OCI-LY3 (cell line): Measurements from ENCODE around the gene THAP10.

Experiments
- H2AFZ ChIP-seq: fragments of 200-600, 300-600 bp; shearing (Covaris generic); 2 replicates; pipeline ENCODE4 v1.6.0; 2014; ENCODE audit warnings: antibody characterized with exemption, low read depth, low read length
- H3K27ac ChIP-seq: fragments of 200-600, 300-600 bp; sonication (generic); 2 replicates; pipeline ENCODE4 v1.5.1; 2014; ENCODE audit warnings: mild to moderate bottlenecking, low read length, moderate library complexity, mixed read lengths
- H3K27me3 ChIP-seq: fragments of 200-600, 300-600 bp; sonication (generic); 2 replicates; pipeline ENCODE4 v1.6.1; 2014; ENCODE audit warnings: low read depth, low read length, mixed read lengths
- H3K36me3 ChIP-seq: fragments of 200-600, 300-600 bp; sonication (generic); replicated peaks from 2 replicates; pipeline ENCODE3; 2014; ENCODE audit warnings: low read depth, low read length, mixed read lengths
- H3K4me1 ChIP-seq: fragments of 300-600, 200-600 bp; sonication (generic); 2 replicates; pipeline ENCODE4 v1.6.1; 2014; ENCODE audit warnings: low read length, mixed read lengths
- H3K4me2 ChIP-seq: fragments of 200-600, 300-600 bp; sonication (generic); 2 replicates; pipeline ENCODE4 v1.6.1; 2014; ENCODE audit warnings: low read length, mixed read lengths
- H3K4me3 ChIP-seq: fragments of 300-600, 200-600 bp; sonication (generic); 2 replicates; pipeline ENCODE4 v1.5.1; 2014; ENCODE audit warnings: antibody characterized with exemption, mild to moderate bottlenecking, low read length, moderate library complexity
- H3K79me2 ChIP-seq: fragments of 300-600, 200-600 bp; shearing (Covaris generic); 2 replicates; pipeline ENCODE4 v1.6.1; 2014; ENCODE audit warnings: mild to moderate bottlenecking, low read length, mixed read lengths
- H3K9ac ChIP-seq: fragments of 300-600, 200-600 bp; shearing (Covaris generic); 2 replicates; pipeline ENCODE4 v1.6.0; 2014; ENCODE audit warnings: mild to moderate bottlenecking, low read length, moderate library complexity
- H3K9me3 ChIP-seq: fragments of 200-600, 300-600 bp; shearing (Covaris generic); 2 replicates; pipeline ENCODE4 v1.6.1; 2014; ENCODE audit warnings: low read length, mixed read lengths; ENCODE audit not compliant: insufficient read depth
- H4K20me1 ChIP-seq: fragments of 200-600, 300-600 bp; sonication (generic); 2 replicates; pipeline ENCODE4 v1.6.1; 2016; ENCODE audit warnings: low read length, mixed read lengths; ENCODE audit not compliant: insufficient read depth
- CTCF ChIP-seq: fragments of 200-600, 300-600 bp; sonication (generic); IDR thresholded peaks from 2 replicates; pipeline ENCODE4 v1.5.1; 2014; ENCODE audit warnings: antibody characterized with exemption, low read length, low read depth
- EZH2phosphoT487 ChIP-seq: fragments of 200-600 bp; shearing (Covaris generic); IDR thresholded peaks from 2 replicates; pipeline ENCODE4 v1.6.1; 2018; ENCODE audit warnings: antibody characterized with exemption, mixed run types, low read depth

THAP10 gene

DNA sequence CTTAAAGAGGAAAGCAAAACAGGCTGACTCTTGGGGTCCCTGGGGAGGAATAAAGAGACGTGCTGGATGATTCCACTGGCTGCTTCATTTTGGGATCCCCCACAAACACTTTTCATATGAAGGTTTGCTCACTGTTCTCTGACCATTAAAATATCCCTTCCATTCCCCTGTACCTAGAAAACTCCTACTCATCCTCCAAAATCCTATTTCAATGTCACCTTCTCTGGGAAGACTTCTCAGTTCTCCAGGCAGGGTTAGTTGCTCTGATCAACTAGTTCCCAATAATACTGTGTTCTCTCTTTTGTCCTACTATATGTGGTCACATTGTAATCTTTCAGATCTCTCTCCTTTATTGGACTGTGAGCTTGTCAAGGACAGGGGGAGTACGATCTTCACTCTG lies 57.2 kb downstream of the THAP10 start:
- Histone ChIP-seq H3K4me1 (no peaks in the 10 kb centered on the region), H3K4me3 (no peak overlapping the region), H3K27me3 (no peaks in the 10 kb centered on the region), H4K20me1 (no peaks in the 10 kb centered on the region), H3K9me3 (no peaks in the 10 kb centered on the region), H3K9ac (no peak overlapping the region), H3K79me2 (no peaks in the 10 kb centered on the region), H2AFZ (no peak overlapping the region), H3K4me2 (no peak overlapping the region), H3K36me3 (no peaks in the 10 kb centered on the region), H3K27ac (no peak overlapping the region)
- no peak for TF ChIP-seq EZH2phosphoT487
- TF ChIP-seq CTCF: no peak

DNA sequence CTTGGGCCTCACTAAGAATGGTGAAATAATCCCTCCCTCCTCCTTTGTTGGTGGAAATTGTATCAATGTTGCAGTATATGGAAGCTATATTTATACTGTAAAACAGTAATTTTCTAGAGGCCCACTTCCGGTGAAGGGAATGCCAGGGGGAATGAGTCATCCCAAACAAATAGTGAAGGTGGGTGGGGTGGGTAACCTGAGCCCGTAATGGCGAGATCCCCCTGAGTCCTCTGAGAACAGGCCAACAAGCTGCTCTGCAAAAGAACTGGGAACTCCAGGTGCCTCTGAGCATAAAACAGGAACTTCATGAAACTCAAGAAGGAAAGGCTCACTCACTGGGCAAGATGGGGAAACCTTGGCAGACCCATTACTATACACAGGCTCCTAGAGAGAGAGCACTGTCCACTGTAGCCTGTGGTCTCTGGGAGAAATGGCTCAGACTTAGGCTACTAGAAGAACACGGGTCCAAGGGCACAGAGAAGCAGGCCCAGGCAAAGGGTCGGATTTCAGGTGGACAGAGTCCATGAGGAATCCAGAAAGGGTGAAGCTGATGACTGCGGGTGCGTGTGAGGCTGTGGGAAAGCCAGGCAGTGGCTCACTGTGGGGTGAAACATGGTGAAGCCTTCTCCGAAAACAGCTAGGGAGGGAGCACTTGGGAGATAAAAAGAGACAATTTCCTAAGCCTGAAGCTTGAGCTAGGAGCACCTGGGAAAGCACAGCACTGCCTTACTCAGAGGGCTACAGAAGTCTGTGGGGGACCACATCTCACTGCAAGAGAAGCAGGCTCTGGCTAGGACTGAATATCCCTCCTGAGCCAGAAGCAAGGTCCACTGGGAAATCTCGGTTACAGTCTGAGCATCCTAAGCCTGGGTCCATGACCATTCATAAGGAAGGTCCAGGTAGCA lies 58.1 kb downstream of the THAP10 start:
- no peaks in the 10 kb centered on the region for H3K36me3 ChIP-seq
- TF ChIP-seq CTCF: no peak
- no peak for TF ChIP-seq EZH2phosphoT487
- no peaks in the 10 kb centered on the region for H3K79me2 ChIP-seq
- H3K4me1 ChIP-seq: no peaks in the 10 kb centered on the region
- H4K20me1 ChIP-seq: no peaks in the 10 kb centered on the region
- H3K4me2 ChIP-seq: no peak overlapping the region
- no peak overlapping the region for H3K4me3 ChIP-seq
- no peak overlapping the region for H3K9ac ChIP-seq
- H3K27me3 ChIP-seq: no peaks in the 10 kb centered on the region
- no peaks in the 10 kb centered on the region for H3K9me3 ChIP-seq
- no peak overlapping the region for H2AFZ ChIP-seq
- H3K27ac ChIP-seq: no peak overlapping the region

DNA sequence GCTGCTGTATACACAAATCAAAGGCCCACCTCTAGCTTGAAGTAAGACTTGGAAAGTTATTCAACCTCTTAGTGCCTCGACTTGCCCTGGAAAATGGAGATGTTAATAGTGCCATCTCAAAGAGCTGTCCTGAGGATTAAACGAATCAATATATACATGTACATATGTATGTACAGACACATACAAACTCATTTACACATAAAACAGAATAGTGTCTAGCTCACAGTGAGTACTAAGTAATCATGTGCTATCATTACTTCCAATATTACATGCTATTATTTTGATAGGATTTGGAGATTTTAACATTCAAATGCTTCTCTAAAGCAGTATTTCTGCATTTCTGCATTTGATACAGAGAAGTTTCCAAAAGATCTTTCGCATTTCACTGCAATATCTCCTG lies 58.8 kb downstream of the THAP10 start:
- no peaks in the 10 kb centered on the region for H3K9me3 ChIP-seq
- no peaks in the 10 kb centered on the region for H4K20me1 ChIP-seq
- no peaks in the 10 kb centered on the region for H3K27me3 ChIP-seq
- no peaks in the 10 kb centered on the region for H3K4me1 ChIP-seq
- H3K4me3 ChIP-seq: no peak overlapping the region
- H3K27ac ChIP-seq: no peak overlapping the region
- no peak overlapping the region for H3K9ac ChIP-seq
- H2AFZ ChIP-seq: no peak overlapping the region
- H3K4me2 ChIP-seq: no peak overlapping the region
- H3K36me3 ChIP-seq: no peaks in the 10 kb centered on the region
- H3K79me2 ChIP-seq: no peaks in the 10 kb centered on the region
- TF ChIP-seq EZH2phosphoT487 (no peak), CTCF (no peak)

DNA sequence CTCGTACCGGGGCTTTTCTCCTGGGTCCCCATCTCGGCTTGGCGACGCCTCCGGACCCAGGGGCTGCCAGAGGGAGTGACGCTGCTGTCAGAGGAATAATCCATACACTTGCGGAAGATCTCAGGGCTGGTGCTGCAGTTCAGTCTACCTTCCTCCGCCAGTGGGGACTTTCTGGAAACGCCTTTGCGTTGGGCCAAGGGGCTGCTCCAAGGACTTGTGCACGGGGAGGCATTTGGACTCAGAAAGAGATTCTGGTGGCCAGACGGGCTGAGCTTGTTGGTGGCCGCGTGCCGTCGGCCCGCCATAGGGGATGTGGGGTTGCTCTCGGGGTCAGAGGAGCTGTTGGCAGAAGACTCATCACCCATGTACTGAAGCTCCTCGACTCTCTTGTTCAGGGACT lies 60.1 kb downstream of the THAP10 start:
- Histone ChIP-seq H3K79me2 (no peaks in the 10 kb centered on the region), H3K27me3 (no peaks in the 10 kb centered on the region), H3K27ac (no peak overlapping the region), H3K4me1 (no peaks in the 10 kb centered on the region), H3K9me3 (no peaks in the 10 kb centered on the region), H2AFZ (no peak overlapping the region), H3K4me3 (no peak overlapping the region), H3K4me2 (no peak overlapping the region), H3K9ac (no peak overlapping the region), H4K20me1 (no peaks in the 10 kb centered on the region), H3K36me3 (no peaks in the 10 kb centered on the region)
- no peak for TF ChIP-seq CTCF
- no peak for TF ChIP-seq EZH2phosphoT487
